HG03457 (cell line): ENCODE data around the gene CNTD1.

Source experiments
- ATAC-seq: cut with Tn5 transposase; IDR thresholded peaks from one replicate; pipeline ENCODE4 v1.9.1; 2021; ENCODE audit warnings: moderate number of reproducible peaks; ENCODE audit not compliant: unreplicated experiment

The CNTD1 gene

GRCh38 chr17:42779304-42779935, 19.2 kb upstream of the CNTD1 start:
- ATAC-seq = no peak

DNA sequence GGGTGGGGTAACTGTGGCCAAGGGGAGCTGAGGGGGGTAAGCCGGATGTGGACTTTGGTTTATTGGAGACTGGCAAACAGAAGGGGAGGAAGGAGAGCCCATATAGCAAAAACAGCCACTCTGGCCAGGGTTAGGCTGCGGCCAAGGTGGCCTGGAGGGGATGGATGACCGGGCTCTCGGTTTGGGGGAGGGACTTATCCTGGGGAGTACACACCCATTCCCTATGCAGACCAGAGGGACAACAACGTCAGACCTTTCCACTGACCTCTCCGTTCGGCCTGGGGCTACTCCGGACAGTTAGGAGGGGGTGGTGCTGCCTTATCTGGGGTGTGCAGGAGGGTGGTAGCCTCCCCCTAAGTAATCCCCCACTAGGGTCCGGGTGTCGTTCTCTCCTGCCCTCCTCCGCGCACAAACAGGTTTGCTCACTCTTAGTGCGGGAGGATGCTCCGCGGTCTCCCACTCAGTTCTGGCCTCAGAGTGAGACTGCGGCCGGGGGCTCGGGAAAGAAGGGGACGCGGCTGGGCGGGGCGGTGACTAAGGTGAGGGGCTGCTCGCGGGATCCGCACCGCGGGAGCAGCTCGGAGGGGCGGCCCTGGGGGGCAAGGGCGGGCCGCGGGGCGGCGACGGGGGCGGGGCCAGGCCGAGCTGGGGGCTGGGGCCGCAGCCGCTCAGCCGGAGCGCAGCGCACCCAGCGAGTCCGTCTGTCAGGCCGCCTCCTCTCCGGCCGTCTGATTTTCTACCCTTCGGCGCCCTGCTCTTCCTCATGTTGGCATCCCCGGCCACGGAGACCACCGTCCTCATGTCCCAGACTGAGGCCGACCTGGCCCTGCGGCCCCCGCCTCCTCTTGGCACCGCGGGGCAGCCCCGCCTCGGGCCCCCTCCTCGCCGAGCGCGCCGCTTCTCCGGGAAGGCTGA, 18.5 kb upstream of the CNTD1 start, which contains the start of gene WNK4:
WNK4 (plus strand) TSS at position 675 of the 915 bp plus-strand sequence; CDS start at position 764, 89 bp downstream.
- ATAC-seq = no peak

GRCh38 chr17:42780851-42781638, 17.6 kb upstream of the CNTD1 start:
- ATAC-seq = no peak

GRCh38 chr17:42781639-42782165, 17.0 kb upstream of the CNTD1 start:
- ATAC-seq = no peak

GRCh38 chr17:42782166-42783061, 16.2 kb upstream of the CNTD1 start:
- ATAC-seq = no peak

DNA sequence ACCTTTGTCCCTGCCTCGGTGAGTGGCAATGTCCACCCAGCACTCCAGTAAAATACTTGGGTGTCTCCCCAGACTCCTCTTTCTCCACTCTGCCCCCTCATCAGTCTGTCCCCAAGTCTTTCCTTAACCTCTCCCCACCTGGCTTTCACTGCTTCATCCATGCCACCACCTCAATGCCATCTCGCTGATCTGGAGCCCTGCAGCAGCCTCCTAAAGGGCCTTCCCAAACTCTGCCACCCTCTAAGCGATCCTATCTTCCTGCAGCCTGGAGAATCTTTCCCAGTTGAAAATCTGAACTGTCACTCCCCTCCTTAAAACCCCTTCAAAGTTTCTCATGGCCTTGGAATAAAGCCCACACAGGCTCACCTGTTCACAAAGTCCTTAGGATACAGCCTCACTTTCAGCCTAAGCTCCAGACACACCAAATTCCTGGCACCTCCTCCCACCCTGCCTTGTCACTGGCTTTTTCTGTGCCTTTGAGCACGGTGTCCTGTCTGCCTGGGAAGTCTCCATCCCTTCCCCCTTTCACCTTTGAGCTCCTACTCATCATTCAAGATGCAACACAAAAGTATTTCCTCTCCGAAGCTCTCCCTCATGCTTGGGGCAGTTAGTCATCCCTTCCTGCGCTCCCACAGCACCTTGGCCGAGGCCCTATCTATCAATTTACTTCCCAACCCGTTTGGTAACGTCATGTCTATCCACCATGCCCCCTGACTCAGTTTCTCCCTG, 15.4 kb upstream of the CNTD1 start:
- no peak for ATAC-seq

GRCh38 chr17:42783791-42784138, 14.9 kb upstream of the CNTD1 start:
- ATAC-seq = no peak

DNA sequence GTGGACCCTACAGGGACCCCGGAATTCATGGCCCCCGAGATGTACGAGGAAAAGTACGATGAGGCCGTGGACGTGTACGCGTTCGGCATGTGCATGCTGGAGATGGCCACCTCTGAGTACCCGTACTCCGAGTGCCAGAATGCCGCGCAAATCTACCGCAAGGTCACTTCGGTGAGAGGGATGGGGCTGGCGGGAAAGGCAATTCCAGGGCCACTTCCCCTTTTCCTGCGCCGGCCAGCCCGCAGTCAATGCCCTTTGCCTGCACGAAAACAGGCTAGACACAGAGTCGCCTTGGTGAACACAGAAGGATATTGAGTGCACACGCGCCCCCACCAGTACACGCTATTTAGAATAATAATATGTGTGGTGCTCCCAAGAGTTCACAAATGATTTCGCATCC, 14.3 kb upstream of the CNTD1 start:
- ATAC-seq = no peak

- ATAC-seq = no peak
Observed at GRCh38 chr17:42784811-42785592, 13.7 kb upstream of the CNTD1 start.

DNA sequence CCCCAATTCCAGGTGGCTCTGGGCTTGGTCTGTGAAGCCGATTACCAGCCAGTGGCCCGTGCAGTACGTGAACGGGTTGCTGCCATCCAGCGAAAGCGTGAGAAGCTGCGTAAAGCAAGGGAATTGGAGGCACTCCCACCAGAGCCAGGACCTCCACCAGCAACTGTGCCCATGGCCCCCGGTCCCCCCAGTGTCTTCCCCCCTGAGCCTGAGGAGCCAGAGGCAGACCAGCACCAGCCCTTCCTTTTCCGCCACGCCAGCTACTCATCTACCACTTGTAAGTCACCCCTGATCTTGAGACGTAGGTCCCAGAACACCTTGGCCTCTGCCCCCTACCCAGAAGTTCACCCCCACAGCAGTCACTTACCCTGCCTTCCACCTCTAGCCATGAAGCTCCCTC, 11.4 kb upstream of the CNTD1 start:
- ATAC-seq = no peak

DNA sequence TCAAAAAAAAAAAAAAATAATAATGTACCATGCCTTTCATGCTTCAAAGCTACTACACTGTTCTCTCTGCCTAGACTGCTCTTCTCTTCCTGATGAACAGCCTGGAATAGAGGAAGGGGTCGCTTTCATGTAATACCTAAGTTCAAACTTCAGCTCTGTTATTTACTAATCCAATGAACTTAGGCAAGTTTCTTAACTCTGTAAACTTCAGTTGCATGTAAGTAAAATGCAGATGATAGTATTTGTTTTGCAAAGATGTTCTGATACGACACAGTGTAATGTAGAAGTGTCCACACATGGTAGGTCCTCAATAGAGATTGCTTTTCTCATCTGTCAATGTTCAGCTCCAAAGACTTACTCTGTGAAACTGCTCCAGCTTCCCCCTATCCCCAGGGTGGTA, 6.7 kb upstream of the CNTD1 start:
- no peak for ATAC-seq

DNA sequence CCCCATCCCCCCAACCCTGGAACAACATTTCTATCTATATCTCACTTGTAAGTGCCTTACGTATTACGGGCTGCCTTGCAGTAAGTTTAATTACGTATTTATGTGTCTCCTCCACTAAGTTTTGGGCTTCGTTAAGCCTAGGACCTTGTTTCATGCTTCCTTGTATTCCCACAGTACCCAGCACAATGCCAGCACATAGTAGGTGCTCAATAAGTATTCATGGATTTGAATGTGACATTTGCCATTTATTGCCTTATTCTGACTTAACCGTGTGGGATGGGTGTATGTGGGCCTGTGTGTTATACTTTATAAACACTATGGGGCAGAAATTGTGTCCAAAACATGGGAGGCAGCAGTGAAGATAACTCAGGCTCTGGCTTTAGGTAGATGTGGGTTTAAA, 6.1 kb upstream of the CNTD1 start:
- ATAC-seq = no peak

DNA sequence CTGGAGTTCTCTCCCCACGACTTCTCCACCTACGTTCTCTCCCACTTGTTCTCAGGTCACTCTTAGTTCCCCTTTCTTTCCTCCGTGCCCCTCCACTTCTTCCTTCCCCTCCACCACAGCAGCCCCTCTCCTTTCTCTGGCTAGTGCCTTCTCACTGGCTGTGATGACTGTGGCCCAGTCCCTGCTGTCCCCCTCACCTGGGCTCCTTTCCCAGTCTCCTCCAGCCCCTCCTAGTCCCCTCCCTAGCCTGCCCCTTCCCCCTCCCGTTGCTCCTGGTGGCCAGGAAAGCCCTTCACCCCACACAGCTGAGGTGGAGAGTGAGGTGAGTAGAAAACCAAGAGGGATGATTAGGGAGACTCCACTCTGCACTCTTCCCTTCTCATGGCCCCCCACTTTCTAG, 3.6 kb upstream of the CNTD1 start:
- no peak for ATAC-seq

DNA sequence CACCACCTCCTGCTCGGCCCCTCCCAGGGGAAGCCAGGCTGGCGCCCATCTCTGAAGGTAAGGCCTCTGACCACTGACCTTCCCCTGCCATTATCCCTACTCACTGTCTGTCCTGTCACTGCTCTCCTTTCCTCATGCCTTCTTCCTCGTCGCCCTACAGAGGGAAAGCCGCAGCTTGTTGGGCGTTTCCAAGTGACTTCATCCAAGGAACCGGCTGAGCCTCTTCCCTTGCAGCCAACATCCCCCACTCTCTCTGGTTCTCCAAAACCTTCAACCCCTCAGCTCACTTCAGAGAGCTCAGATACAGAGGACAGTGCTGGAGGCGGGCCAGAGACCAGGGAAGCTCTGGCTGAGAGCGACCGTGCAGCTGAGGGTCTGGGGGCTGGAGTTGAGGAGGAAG, 3.2 kb upstream of the CNTD1 start:
- no peak for ATAC-seq

GRCh38 chr17:42796066-42796758, 2.4 kb upstream of the CNTD1 start:
- ATAC-seq = no peak

DNA sequence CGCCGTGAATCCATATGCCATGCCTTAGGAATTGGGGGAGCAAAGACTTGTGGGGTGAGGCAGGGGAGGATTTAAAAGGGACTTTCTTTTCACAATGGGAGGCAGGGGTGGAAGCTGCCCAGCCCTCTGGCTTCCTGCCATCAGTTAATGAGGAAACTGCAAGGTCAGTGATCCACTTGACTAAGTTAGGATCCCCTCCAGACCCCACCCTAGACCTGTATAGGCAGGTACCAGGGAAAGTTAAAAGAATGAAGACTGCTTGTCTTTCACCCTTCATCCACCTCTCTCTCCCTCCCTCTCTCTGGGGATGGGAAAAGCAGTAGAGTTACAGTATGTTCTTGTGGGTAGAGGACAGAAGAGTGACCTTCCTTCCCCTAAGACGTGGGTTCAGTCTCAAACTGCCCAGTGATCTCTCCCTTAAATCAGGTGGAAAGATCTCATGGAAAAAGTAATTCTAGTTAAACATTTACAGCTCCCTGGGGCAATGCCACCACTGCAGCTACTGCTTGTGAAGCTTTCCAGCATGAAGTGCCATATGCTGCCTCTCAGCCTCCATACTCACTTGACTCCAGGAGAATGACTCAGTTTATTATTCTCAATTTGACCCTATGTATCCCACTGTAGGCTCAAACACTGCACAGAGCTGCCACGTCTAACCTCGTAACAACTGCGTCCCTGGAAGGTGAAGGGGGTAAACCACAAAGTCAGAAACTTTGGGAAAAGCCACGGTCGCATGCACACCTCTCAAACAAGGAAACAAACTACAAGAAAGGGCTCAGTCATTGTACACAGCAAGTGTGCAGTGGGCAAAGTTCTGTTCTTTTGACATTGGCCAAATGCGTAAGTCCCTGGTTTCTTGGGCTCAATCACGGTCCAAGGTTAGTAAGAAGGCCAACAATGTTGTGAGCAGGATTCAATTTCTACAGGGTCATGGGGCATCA, 1.3 kb upstream of the CNTD1 start:
- no peak for ATAC-seq

DNA sequence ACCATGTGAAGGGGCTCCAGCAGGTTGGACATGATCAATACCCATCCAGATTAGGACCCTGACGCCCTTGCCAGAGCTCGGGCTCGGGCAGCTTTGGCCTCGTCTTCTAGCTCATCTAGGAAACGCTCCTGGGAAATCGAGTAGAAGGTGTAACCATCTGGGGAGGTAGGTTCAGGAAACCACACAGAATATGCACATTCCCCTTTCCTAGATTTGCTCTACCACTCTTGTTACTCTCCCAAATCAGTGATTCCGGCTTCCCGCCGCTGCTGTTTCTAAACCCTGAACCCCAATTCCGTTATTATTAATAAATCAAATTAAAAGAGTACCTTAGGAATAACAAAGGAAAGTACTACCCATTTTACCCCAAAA, 664 bp upstream of the CNTD1 start:
- no peak for ATAC-seq
